Kidney glomerular epithelial cell (primary cell): ENCODE results near the gene RRBP1.
"Not testable (repeated sequence)": the region's sequence is repeated elsewhere in the genome, so short reads cannot be mapped to it uniquely, and the experiment has no call there.

Experiments used
- DNase-seq: peaks from one replicate; lab custom pipeline; 2025; lab: John Stamatoyannopoulos, UW

RRBP1 gene

GRCh38 chr20:17709361-17710293 is 27.6 kb upstream of the RRBP1 start:
- peak; percentile 5 for DNase-seq

DNA sequence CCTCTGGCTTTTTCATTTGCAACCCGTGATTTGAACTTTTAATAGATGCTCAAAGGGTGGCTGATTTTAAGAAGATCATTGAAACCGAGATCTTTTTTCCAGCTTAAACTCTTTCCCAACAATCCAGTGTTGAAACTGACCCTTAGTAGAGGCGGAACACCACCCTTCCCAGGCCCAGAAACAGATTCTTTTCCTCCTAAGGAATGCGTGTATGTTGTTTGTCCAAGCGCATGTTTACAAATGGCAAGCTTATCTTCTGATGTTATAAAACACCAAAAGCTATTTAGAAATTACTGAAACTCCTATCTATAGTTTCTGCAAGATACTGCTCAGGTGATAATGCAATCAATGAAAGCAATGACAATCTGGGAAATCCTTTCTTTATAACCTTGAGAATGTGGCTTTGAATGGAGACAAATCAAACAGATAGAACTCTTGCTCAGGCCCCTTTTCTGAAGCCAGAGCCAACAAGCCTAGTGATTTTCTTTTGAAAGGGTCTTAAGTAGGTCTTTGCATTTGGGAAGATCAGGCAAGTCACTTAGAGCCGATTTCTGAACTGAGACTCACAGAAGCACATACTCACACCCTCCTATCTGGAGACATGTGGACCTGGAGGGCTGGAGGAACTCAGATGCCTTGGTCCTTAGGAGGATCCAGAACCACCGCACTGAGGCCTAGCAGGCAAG is 26.8 kb upstream of the RRBP1 start:
- no peak for DNase-seq

GRCh38 chr20:17707951-17708350 is 25.9 kb upstream of the RRBP1 start:
- DNase-seq, result not testable (repeated sequence)

GRCh38 chr20:17706632-17707031 is 24.6 kb upstream of the RRBP1 start:
- no peak for DNase-seq

DNA sequence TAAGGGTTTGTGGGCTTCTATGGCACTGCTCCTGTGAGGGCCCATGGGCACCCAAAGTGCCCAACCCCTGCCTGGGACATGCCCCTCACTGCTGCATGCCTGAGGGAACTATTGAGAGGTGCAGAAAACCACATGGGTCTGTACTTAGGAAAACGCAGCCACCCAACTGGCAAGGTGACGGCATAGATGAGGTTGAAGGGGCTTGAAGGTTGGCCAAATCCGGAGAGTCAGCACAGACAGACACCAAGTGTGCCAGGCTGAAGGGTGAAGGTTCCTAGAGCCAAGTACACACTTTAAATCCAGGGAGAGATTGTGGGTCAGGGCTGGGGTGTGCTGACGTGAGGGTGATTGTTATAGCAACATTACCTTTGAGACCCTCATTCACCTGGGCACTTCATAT is 23.9 kb upstream of the RRBP1 start:
- no peak for DNase-seq

- no peak for DNase-seq
These were observed 22.7 kb upstream of the RRBP1 start for GRCh38 chr20:17704589-17705317.

- no peak for DNase-seq
These were observed 19.8 kb upstream of the RRBP1 start for GRCh38 chr20:17701826-17702225.

DNA sequence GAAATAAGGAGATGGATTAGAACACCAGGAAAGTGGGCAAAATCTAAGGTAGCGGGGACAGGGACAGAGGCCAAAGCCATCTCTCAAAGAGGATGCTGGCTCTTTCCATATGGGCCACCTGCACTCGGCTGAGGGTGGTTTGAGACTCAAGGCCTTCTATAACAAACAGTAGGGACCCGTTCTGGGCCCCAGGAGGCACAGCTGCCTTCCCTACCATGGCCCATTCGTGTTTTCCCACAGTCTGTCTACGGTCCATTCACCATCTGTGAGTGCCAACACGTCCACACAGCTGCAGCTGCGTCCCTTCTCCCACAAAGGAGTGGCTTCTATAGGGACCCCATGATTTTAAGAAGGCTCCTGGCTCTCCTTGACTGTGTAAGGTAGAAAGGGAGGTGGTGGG is 18.6 kb upstream of the RRBP1 start:
- no peak for DNase-seq

- DNase-seq, result no peak
These were observed 17.9 kb upstream of the RRBP1 start, which contains the start of gene BANF2 for GRCh38 chr20:17699931-17700351. TSS of gene BANF2 (plus strand) at chr20:17699966. CDS start at chr20:17725026, 25,060 bp downstream.

DNA sequence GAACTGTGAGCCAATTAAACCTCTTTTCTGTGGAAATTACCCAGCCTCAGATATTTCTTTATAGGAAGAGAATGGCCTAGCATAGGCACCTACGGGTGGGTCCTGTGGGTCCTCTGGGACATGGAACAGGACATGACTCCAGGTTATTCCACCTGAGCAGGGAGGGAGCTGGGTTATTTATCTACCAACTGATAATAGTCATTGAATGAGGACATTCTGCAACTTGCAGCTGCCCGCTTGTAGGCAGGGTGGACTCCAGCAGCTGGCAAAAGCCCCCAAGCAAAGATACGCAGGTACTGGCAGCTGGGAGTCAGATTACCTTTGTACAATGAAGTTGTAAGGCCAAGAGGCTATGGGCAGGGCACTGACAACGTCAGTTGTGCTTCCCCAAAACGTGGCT is 16.3 kb upstream of the RRBP1 start:
- no peak for DNase-seq

GRCh38 chr20:17697171-17697570 is 15.1 kb upstream of the RRBP1 start:
- DNase-seq, result no peak

DNA sequence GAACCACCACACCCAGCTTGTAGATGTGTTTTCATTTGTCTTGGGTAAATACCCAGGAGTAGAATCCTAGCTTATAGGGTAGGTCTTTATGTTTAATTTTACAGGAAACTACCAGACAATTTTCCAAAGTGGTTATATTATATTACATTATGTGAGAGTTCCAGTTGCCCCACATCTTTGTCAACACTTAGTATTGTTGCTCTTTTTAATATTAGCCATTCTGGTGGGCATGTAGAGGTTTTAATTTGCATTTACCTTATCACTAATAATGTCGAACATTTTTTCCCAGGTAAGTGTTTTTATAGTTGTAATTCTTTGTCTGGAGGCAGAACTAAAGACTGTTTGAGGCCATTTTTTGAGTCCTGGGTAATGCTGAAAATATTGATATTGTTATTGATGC is 14.2 kb upstream of the RRBP1 start:
- no peak for DNase-seq

DNA sequence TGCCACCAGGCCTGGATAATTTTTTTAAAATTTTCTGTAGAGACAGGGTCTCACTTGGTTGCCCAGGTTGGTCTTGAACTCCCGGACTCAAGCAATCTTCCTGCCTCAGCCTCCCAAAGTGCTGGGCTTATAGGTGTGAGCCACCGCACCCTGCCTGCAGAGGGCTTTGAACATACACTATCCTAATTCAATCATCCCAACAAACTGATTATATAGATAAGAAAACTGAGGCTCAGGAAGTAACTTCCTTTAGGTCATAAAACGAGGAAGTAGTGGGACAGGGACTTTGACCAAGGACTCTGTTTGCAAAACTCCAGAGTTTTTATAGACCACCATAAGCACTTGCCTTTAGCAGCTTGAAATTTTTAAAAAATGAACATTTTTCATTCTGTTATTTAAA is 12.7 kb upstream of the RRBP1 start:
- no peak for DNase-seq

- DNase-seq, result no peak
These were observed 11.5 kb upstream of the RRBP1 start for GRCh38 chr20:17693444-17694001.

DNA sequence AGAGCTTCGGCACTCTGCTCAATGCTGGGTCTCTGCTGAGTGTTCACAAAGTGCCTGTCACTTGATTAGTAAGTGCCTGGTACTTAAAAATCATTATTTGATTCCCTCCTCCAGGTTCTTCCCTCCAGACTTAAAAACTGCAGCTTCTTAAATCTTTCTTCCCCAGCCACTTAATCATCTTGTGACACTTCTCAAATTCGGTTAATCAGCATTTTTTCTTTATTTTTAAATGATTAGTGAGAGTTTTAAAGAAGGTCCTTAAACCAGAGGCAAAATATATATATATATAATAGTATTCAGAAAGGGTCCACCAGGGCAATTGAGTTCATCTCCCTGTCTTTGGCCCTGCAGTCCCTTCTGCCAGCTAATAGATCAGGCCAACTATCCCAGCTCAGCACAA is 9.7 kb upstream of the RRBP1 start:
- DNase-seq, result no peak

DNA sequence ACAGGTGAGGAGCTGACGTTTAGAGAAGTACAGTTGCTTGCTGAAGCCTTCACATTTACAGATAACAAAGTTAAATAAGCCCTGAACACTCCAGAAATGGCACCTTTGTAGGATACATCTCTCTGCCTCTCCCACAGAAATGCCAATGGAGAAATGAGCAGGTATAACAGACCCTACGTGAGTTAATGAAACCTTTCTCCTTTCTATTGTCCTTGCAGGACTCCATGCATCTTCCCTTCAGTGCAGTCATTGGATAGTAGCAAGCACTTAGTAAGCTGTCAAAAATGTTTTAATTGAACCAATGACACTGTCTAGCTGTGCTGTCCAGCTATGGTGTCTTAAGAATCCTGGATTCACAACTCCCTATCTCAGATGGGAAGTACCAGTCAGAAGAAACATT is 8.1 kb upstream of the RRBP1 start:
- no peak for DNase-seq

- no peak for DNase-seq
These were observed 6.9 kb upstream of the RRBP1 start for GRCh38 chr20:17688965-17689364.

DNA sequence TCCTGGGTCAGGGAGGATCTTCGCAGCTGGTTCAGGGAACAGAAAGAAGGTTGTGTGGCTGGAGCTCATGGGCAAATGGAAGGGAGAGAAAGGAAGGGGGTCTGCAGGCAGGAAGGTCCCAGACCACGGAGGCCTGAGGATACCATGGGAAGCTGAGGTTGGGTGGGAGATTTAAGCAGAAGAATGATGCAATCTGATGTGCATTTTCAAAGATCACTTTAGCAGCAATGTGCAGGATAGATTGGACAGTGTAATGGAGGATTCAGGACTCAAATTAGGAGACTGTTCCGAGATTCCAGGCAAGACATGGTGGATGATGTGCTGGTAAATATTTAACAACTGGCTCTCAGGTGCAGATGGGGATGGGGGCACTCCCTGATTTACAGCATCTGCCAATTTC is 5.8 kb upstream of the RRBP1 start:
- no peak for DNase-seq

- no peak for DNase-seq
These were observed 3.1 kb upstream of the RRBP1 start for GRCh38 chr20:17685168-17685567.

- no peak for DNase-seq
These were observed 2.2 kb upstream of the RRBP1 start for GRCh38 chr20:17684077-17684888.
